Measurements from ENCODE around the gene LYRM2. TPM values are rescaled to one million over a fixed set of nuclear protein-coding genes. Genes with fewer than 3 reads are reported as not detected.

LYRM2 gene
- total RNA-seq, 3 donors from 2014 or later: 33.9 to 36.0 (median 35.9) TPM

GRCh38 chr6:89623749-89624148 lies 14.8 kb downstream of the LYRM2 start:
- no peak for TF ChIP-seq CTCF (IDR thresholded peaks at IDR 0.05)
- intact Hi-C loops (cut with DNase I, micrococcal nuclease): no loop called here
- no peaks in the 10 kb centered on the region for H3K4me1 ChIP-seq (ENCODE audit: low read depth)
- no peak for ATAC-seq
- no peak overlapping the region for H3K4me3 ChIP-seq
- H3K36me3 ChIP-seq (ENCODE audit: low read depth): no peaks in the 10 kb centered on the region
- DNase-seq: no peak
- H3K9me3 ChIP-seq: no peaks in the 10 kb centered on the region

- Histone ChIP-seq H3K4me3 (no peak overlapping the region), H3K9me3 (no peaks in the 10 kb centered on the region), H3K36me3 (ENCODE audit: low read depth) (no peaks in the 10 kb centered on the region), H3K4me1 (ENCODE audit: low read depth) (no peaks in the 10 kb centered on the region)
- TF ChIP-seq CTCF (IDR thresholded peaks at IDR 0.05): no peak
- ATAC-seq: no peak
- intact Hi-C loops (cut with DNase I, micrococcal nuclease): no loop called here
- no peak for DNase-seq
Observed at GRCh38 chr6:89619567-89619966, 19.0 kb downstream of the LYRM2 start.

GRCh38 chr6:89618026-89618425 lies 20.5 kb downstream of the LYRM2 start:
- H3K4me3 ChIP-seq: no peak overlapping the region
- H3K9me3 ChIP-seq: no peaks in the 10 kb centered on the region
- H3K36me3 ChIP-seq (ENCODE audit: low read depth): no peaks in the 10 kb centered on the region
- TF ChIP-seq CTCF (IDR thresholded peaks at IDR 0.05): no peak
- no peak for ATAC-seq
- no peak for DNase-seq
- H3K4me1 ChIP-seq (ENCODE audit: low read depth): no peaks in the 10 kb centered on the region
- intact Hi-C loops (cut with DNase I, micrococcal nuclease): no loop called here

GRCh38 chr6:89616531-89616930 lies 22.0 kb downstream of the LYRM2 start:
- Histone ChIP-seq H3K36me3 (ENCODE audit: low read depth) (no peaks in the 10 kb centered on the region), H3K4me3 (no peak overlapping the region), H3K9me3 (no peaks in the 10 kb centered on the region), H3K4me1 (ENCODE audit: low read depth) (no peaks in the 10 kb centered on the region)
- ATAC-seq: no peak
- no peak for TF ChIP-seq CTCF (IDR thresholded peaks at IDR 0.05)
- DNase-seq: no peak
- intact Hi-C loops (cut with DNase I, micrococcal nuclease): no loop called here

- H3K9me3 ChIP-seq: no peaks in the 10 kb centered on the region
- no peak for TF ChIP-seq CTCF (IDR thresholded peaks at IDR 0.05)
- intact Hi-C loops (cut with DNase I, micrococcal nuclease): no loop called here
- DNase-seq (no peak), ATAC-seq (no peak)
- H3K36me3 ChIP-seq (ENCODE audit: low read depth): no peaks in the 10 kb centered on the region
- H3K4me1 ChIP-seq (ENCODE audit: low read depth): no peaks in the 10 kb centered on the region
- no peak overlapping the region for H3K4me3 ChIP-seq
Observed at GRCh38 chr6:89615882-89616281, 22.7 kb downstream of the LYRM2 start.

- H3K36me3 ChIP-seq (ENCODE audit: low read depth): no peaks in the 10 kb centered on the region
- no peak overlapping the region for H3K4me3 ChIP-seq
- H3K4me1 ChIP-seq (ENCODE audit: low read depth): no peaks in the 10 kb centered on the region
- H3K9me3 ChIP-seq: no peaks in the 10 kb centered on the region
- no peak for ATAC-seq
- no peak for DNase-seq
- no peak for TF ChIP-seq CTCF (IDR thresholded peaks at IDR 0.05)
- intact Hi-C loops (cut with DNase I, micrococcal nuclease): loop anchor here in 1 of 2 donors (5.0 kb wide), 1 partner anchor 181 kb away; the partner anchor contains the start of gene ANKRD6
Observed at GRCh38 chr6:89613790-89614189, 24.8 kb downstream of the LYRM2 start.

Data from mucosa of descending colon (tissue), 3 donors.